COLO668 (cell line): ENCODE data around the gene ALLC.
"Not testable (repeated sequence)": the region's sequence is repeated elsewhere in the genome, so short reads cannot be mapped to it uniquely, and the experiment has no call there.

Experiments used
- DNase-seq: peaks from one replicate; lab custom pipeline; 2025; ENCODE audit not compliant: unreplicated experiment; lab: John Stamatoyannopoulos, UW

The ALLC gene

GRCh38 chr2:3657881-3658280, at the start of gene ALLC:
Gene ALLC, plus strand, starts transcription at chr2:3658200. Its CDS starts 12,958 bp downstream, at chr2:3671158.
- DNase-seq: no peak

GRCh38 chr2:3608373-3609278, 49.4 kb upstream of the ALLC start:
- DNase-seq: no peak

GRCh38 chr2:3609279-3609673, 48.7 kb upstream of the ALLC start:
- peak; percentile 40 for DNase-seq

- DNase-seq: peak; percentile 68
Measured at GRCh38 chr2:3610415-3610814, 47.6 kb upstream of the ALLC start.

- DNase-seq: peak; percentile 34
Measured at GRCh38 chr2:3610881-3611505, 47.0 kb upstream of the ALLC start.

- DNase-seq: no peak
Measured at GRCh38 chr2:3611589-3611988, 46.4 kb upstream of the ALLC start.

- no peak for DNase-seq
Measured at GRCh38 chr2:3612639-3613523, 45.1 kb upstream of the ALLC start.

- no peak for DNase-seq
Measured at GRCh38 chr2:3613524-3613905, 44.5 kb upstream of the ALLC start.

- not testable (repeated sequence) for DNase-seq
Measured at GRCh38 chr2:3614743-3615142, 43.3 kb upstream of the ALLC start.

GRCh38 chr2:3615541-3616200, 42.3 kb upstream of the ALLC start:
- DNase-seq: not testable (repeated sequence)

GRCh38 chr2:3616435-3617197, 41.4 kb upstream of the ALLC start:
- DNase-seq: not testable (repeated sequence)

GRCh38 chr2:3617198-3617890, 40.7 kb upstream of the ALLC start:
- DNase-seq: no peak

GRCh38 chr2:3618367-3618766, 39.6 kb upstream of the ALLC start:
- no peak for DNase-seq

GRCh38 chr2:3619033-3619432, 39.0 kb upstream of the ALLC start:
- DNase-seq: no peak

- DNase-seq: not testable (repeated sequence)
Measured at GRCh38 chr2:3619661-3620060, 38.3 kb upstream of the ALLC start.

- DNase-seq: no peak
Measured at GRCh38 chr2:3620834-3621233, 37.2 kb upstream of the ALLC start.

- no peak for DNase-seq
Measured at GRCh38 chr2:3622967-3623366, 35.0 kb upstream of the ALLC start.

- DNase-seq: no peak
Measured at GRCh38 chr2:3624059-3624794, 33.8 kb upstream of the ALLC start.

GRCh38 chr2:3625186-3625585, 32.8 kb upstream of the ALLC start:
- DNase-seq: no peak
